HL-60 (cell line): Measurements from ENCODE around the gene KLK2.

Experiments
- DNase-seq, 2 experiments: peaks; one replicate each; pipeline ENCODE4 v3.0.0-alpha.2; 2010 to 2020; ENCODE audit warnings: low read depth in 1 of 2, low spot score in 1 of 2
- H3K27ac ChIP-seq: fragments of 250-450 bp; sonication (Bioruptor Pico); replicated peaks from 2 replicates; pipeline ENCODE4 v1.5.1; 2020; ENCODE audit warnings: mild to moderate bottlenecking, moderate library complexity
- H3K27me3 ChIP-seq: fragments of 250-450 bp; sonication (Bioruptor Pico); 2 replicates; pipeline ENCODE4 v1.5.1; 2021; ENCODE audit warnings: mild to moderate bottlenecking, moderate library complexity; ENCODE audit not compliant: insufficient read depth, poor library complexity, severe bottlenecking
- H3K4me3 ChIP-seq: replicated peaks from 2 replicates; pipeline ENCODE4 v1.5.1; 2011; ENCODE audit warnings: mild to moderate bottlenecking, control low read depth, low read length; ENCODE audit not compliant: insufficient read depth
- GABPA ChIP-seq: IDR thresholded peaks from 2 replicates; pipeline ENCODE4 v1.6.1; 2012; ENCODE audit warnings: low read depth
- POLR2AphosphoS5 ChIP-seq: IDR thresholded peaks from 2 replicates; pipeline ENCODE4 v1.6.1; 2012; ENCODE audit warnings: low read depth
- SPI1 ChIP-seq: IDR thresholded peaks from 2 replicates; pipeline ENCODE4 v1.6.1; 2012; ENCODE audit warnings: low read depth, mild to moderate bottlenecking, borderline replicate concordance
- TF ChIP-seq, protein P1 (sequence below): IDR thresholded peaks from 2 replicates; pipeline ENCODE4 v1.6.1; 2012; ENCODE audit warnings: low read depth; ENCODE audit not compliant: insufficient replicate concordance
- TF ChIP-seq, protein P2 (sequence below): IDR thresholded peaks from one replicate; pipeline ENCODE4 v1.5.1; 2011; ENCODE audit warnings: low read length, control low read depth, inconsistent platforms; ENCODE audit not compliant: insufficient read depth

The KLK2 gene

DNA sequence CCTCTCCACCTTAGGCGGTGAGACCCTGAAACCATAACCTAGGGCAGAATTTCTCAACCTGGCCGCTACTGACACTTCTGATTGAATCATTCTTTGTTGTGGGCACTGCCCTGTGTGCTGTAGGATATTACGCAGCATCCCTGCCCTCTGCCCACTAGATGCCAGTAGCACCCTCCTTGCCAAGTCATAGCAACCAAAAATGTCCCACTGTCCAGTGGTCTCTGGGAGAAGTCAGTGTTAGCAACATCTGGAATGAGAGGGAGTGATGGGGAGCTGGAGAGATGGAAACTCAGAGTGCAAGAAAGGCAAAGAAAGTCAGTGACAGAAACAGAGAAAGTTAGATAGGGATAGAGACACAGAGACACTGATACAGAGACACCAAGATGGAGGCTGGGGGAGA is 24.4 kb downstream of the KLK2 start:
- H3K27ac ChIP-seq = no peak overlapping the region
- H3K27me3 ChIP-seq = peaks cover 3% of the 10 kb centered on the region
- no peak for TF ChIP-seq SPI1
- TF ChIP-seq, protein P1, sequence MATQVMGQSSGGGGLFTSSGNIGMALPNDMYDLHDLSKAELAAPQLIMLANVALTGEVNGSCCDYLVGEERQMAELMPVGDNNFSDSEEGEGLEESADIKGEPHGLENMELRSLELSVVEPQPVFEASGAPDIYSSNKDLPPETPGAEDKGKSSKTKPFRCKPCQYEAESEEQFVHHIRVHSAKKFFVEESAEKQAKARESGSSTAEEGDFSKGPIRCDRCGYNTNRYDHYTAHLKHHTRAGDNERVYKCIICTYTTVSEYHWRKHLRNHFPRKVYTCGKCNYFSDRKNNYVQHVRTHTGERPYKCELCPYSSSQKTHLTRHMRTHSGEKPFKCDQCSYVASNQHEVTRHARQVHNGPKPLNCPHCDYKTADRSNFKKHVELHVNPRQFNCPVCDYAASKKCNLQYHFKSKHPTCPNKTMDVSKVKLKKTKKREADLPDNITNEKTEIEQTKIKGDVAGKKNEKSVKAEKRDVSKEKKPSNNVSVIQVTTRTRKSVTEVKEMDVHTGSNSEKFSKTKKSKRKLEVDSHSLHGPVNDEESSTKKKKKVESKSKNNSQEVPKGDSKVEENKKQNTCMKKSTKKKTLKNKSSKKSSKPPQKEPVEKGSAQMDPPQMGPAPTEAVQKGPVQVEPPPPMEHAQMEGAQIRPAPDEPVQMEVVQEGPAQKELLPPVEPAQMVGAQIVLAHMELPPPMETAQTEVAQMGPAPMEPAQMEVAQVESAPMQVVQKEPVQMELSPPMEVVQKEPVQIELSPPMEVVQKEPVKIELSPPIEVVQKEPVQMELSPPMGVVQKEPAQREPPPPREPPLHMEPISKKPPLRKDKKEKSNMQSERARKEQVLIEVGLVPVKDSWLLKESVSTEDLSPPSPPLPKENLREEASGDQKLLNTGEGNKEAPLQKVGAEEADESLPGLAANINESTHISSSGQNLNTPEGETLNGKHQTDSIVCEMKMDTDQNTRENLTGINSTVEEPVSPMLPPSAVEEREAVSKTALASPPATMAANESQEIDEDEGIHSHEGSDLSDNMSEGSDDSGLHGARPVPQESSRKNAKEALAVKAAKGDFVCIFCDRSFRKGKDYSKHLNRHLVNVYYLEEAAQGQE = no peak
- TF ChIP-seq GABPA = no peak
- TF ChIP-seq, protein P2, sequence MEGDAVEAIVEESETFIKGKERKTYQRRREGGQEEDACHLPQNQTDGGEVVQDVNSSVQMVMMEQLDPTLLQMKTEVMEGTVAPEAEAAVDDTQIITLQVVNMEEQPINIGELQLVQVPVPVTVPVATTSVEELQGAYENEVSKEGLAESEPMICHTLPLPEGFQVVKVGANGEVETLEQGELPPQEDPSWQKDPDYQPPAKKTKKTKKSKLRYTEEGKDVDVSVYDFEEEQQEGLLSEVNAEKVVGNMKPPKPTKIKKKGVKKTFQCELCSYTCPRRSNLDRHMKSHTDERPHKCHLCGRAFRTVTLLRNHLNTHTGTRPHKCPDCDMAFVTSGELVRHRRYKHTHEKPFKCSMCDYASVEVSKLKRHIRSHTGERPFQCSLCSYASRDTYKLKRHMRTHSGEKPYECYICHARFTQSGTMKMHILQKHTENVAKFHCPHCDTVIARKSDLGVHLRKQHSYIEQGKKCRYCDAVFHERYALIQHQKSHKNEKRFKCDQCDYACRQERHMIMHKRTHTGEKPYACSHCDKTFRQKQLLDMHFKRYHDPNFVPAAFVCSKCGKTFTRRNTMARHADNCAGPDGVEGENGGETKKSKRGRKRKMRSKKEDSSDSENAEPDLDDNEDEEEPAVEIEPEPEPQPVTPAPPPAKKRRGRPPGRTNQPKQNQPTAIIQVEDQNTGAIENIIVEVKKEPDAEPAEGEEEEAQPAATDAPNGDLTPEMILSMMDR = no peak
- TF ChIP-seq POLR2AphosphoS5 = no peak

DNA sequence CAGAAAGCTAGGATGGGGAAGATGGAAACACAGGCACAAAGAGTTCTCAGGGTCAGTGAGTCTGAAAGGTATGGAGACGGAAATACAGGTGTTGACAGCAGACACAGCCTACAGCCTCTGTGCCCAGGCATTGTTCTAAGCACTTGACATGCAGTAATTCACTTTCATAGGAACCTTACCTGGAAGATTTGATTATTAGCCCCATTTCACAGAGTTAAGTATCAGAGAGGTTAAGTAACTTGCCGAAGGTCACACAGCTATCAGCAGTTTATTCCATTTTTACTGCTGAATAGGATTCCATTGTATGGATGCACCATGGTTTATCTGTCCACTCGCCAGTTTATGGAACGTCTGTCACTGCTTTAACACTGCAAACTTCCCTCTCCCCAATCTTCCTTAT is 24.8 kb downstream of the KLK2 start:
- DNase-seq = no peak
- H3K27me3 ChIP-seq = peaks cover 3% of the 10 kb centered on the region
- TF ChIP-seq GABPA (no peak), SPI1 (no peak), POLR2AphosphoS5 (no peak)
- TF ChIP-seq, protein P2 = no peak
- TF ChIP-seq, protein P1 = no peak
- no peak overlapping the region for H3K4me3 ChIP-seq
- H3K27ac ChIP-seq = no peak overlapping the region

More for the DNA sequence above, 24.4 kb downstream of the KLK2 start:
- DNase-seq = no peak
- H3K4me3 ChIP-seq = no peak overlapping the region

DNA sequence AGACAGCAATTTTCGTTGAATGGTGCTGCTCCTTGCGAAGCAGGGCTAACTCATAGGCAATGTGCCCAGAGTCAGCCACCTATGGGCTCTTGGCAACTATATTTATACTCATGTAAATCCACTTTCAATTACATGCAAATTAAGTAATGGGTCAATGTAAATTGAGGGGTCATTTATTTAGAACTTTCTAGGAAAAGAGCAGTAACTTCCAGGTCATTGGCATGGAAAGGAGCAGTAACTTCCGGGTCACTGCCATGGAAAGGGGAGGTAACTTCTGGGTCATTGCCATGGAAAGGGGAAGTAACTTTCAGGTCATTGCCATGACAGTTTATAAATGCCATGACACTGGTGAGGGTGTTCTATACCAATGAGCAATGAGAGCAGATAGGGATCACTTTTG is 26.3 kb downstream of the KLK2 start:
- Histone ChIP-seq H3K27ac (no peak overlapping the region), H3K27me3 (peaks cover 3% of the 10 kb centered on the region), H3K4me3 (no peak overlapping the region)
- peak; percentile 77 for TF ChIP-seq GABPA
- TF ChIP-seq SPI1 = no peak
- peak in 1 of 2 experiments; percentile 14 for DNase-seq

DNA sequence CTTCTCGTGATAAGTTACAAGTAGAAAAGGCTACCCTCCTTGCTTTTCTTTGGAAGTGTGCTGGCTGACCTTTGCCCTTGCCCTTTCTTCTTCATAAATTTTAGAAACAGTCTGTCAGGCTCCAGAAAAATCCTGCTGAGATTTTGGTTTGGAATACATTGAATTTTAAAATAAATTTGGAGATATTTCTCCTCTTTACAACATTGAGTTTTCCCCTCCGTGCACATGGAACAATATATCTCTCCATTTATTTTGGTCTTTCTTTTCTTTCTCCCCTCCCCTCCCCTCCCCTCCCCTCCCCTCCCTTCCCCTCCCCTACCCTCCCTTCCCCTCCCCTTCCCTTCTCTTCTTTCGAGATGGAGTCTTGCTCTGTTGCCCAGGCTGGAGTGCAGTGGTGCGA is 29.4 kb downstream of the KLK2 start:
- no peak overlapping the region for H3K27ac ChIP-seq
- TF ChIP-seq GABPA = no peak
- DNase-seq = no peak
- no peak overlapping the region for H3K4me3 ChIP-seq
- peaks cover 3% of the 10 kb centered on the region for H3K27me3 ChIP-seq

DNA sequence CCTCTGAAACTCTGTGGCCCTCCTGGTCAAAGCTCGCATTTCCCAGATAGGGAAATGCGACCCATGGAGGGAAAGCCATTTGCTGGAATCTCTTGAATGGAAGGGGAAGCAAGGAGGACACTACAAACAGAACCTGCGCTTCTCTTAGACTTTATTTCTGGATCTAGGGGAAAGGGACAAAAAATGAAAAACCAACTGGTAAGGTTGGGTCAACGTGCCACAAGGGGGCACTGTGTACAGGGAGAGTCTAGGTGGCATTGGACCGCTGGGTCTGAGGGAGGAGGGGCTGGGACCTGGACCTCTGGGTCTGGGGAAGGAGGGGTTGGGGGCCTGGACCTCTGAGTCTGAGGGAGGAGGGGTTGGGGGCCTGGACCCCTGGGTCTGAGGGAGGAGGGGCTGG is 33.0 kb downstream of the KLK2 start:
- DNase-seq = peak in 1 of 2 experiments; percentile 12

More for the DNA sequence above, 33.0 kb downstream of the KLK2 start:
- H3K27ac ChIP-seq = no peak overlapping the region
- no peak overlapping the region for H3K4me3 ChIP-seq
- TF ChIP-seq, protein P1 = no peak
- TF ChIP-seq, protein P2 = peak; percentile 17
- peaks cover 24% of the 10 kb centered on the region for H3K27me3 ChIP-seq
